ENCODE measurements around the gene TERB2.
"Not testable (repeated sequence)": the region's sequence is repeated elsewhere in the genome, so short reads cannot be mapped to it uniquely, and the experiment has no call there.

Gene TERB2

GRCh38 chr15:45003731-45004410, 47.4 kb downstream of the TERB2 start:
- DNase-seq: not testable (repeated sequence)

GRCh38 chr15:45004590-45005175, 48.2 kb downstream of the TERB2 start:
- DNase-seq: not testable (repeated sequence)

GRCh38 chr15:45009046-45009445, 52.6 kb downstream of the TERB2 start:
- DNase-seq: no peak

- not testable (repeated sequence) for DNase-seq
These were observed 58.6 kb downstream of the TERB2 start for GRCh38 chr15:45015114-45015513.

- not testable (repeated sequence) for DNase-seq
These were observed 63.9 kb downstream of the TERB2 start for GRCh38 chr15:45020222-45020900.

GRCh38 chr15:45020901-45021259, 64.4 kb downstream of the TERB2 start:
- not testable (repeated sequence) for DNase-seq

- DNase-seq: no peak
These were observed 64.9 kb downstream of the TERB2 start for GRCh38 chr15:45021348-45021747.

GRCh38 chr15:45022871-45023658, 66.6 kb downstream of the TERB2 start, which contains the start of gene SORD:
Gene SORD (plus strand): TSS chr15:45023195. CDS start chr15:45023284, 89 bp downstream.
- peak; percentile 89 for DNase-seq

GRCh38 chr15:45023659-45024225, 67.3 kb downstream of the TERB2 start:
- no peak for DNase-seq

GRCh38 chr15:45024649-45025048, 68.2 kb downstream of the TERB2 start:
- DNase-seq: not testable (repeated sequence)

GRCh38 chr15:45025627-45026026, 69.1 kb downstream of the TERB2 start:
- DNase-seq: not testable (repeated sequence)

- no peak for DNase-seq
These were observed 70.2 kb downstream of the TERB2 start for GRCh38 chr15:45026651-45027190.

- no peak for DNase-seq
These were observed 70.7 kb downstream of the TERB2 start for GRCh38 chr15:45027220-45027619.
